ENCODE data around the gene MACROD1. TPM values are rescaled to one million over a fixed set of nuclear protein-coding genes. Genes with fewer than 3 reads are reported as not detected.

The MACROD1 gene
- total and polyA plus RNA-seq, 5 donors from 2014 or later, result 5.3 to 12.7 (median 6.5) TPM

GRCh38 chr11:64057890-64058289 is 108.0 kb downstream of the MACROD1 start:
- H3K4me1 Mint-ChIP-seq, result peaks cover 0 to 11% (median 2%) of the 10 kb centered on the region in 4 donors
- H3K9me3 Mint-ChIP-seq, result peaks cover 0 to 2% (median 0%) of the 10 kb centered on the region in 7 donors
- no peaks in the 10 kb centered on the region for H3K9me3 ChIP-seq (ENCODE audit: control insufficient read depth in 2 of 2, low read length in 2 of 2)
- no peak overlapping the region for H3K4me3 Mint-ChIP-seq
- peaks cover 11% of the 10 kb centered on the region for H3K27me3 Mint-ChIP-seq
- H3K36me3 Mint-ChIP-seq, result peaks cover 2% of the 10 kb centered on the region
- ATAC-seq (ENCODE audit: low read depth in 2 of 2) (no peak), DNase-seq (no peak)
- H3K27ac Mint-ChIP-seq, result no peak overlapping the region
- no peaks in the 10 kb centered on the region for H3K27me3 ChIP-seq (ENCODE audit: control insufficient read depth, insufficient read depth, low read length)
- no peak overlapping the region for H3K27ac ChIP-seq (ENCODE audit: insufficient read depth, low read length, poor library complexity, severe bottlenecking)
- peaks cover 11% of the 10 kb centered on the region for H3K4me1 ChIP-seq (ENCODE audit: control insufficient read depth, insufficient read depth, low read length, poor library complexity, severe bottlenecking)
- no peak overlapping the region for H3K4me3 ChIP-seq (ENCODE audit: low read depth, low read length)
- H3K36me3 ChIP-seq (ENCODE audit: control insufficient read depth, insufficient read depth, low read length), result no peaks in the 10 kb centered on the region

- no peak overlapping the region for H3K27ac Mint-ChIP-seq
- H3K4me1 Mint-ChIP-seq, result peaks cover 0 to 8% (median under 1%) of the 10 kb centered on the region in 4 donors
- peaks cover 0 to 2% (median 0%) of the 10 kb centered on the region in 7 donors for H3K9me3 Mint-ChIP-seq
- Histone ChIP-seq H3K27me3 (ENCODE audit: control insufficient read depth, insufficient read depth, low read length) (no peaks in the 10 kb centered on the region), H3K36me3 (ENCODE audit: control insufficient read depth, insufficient read depth, low read length) (no peaks in the 10 kb centered on the region), H3K4me1 (ENCODE audit: control insufficient read depth, insufficient read depth, low read length, poor library complexity, severe bottlenecking) (peaks cover 11% of the 10 kb centered on the region), H3K9me3 (ENCODE audit: control insufficient read depth in 2 of 2, low read length in 2 of 2) (no peaks in the 10 kb centered on the region), H3K4me3 (ENCODE audit: low read depth, low read length) (no peak overlapping the region), H3K27ac (ENCODE audit: insufficient read depth, low read length, poor library complexity, severe bottlenecking) (no peak overlapping the region)
- ATAC-seq (ENCODE audit: low read depth in 2 of 2), result no peak
- no peak for DNase-seq
- H3K36me3 Mint-ChIP-seq, result no peaks in the 10 kb centered on the region
- H3K27me3 Mint-ChIP-seq, result peaks cover 8% of the 10 kb centered on the region
- H3K4me3 Mint-ChIP-seq, result no peak overlapping the region
These were observed 109.1 kb downstream of the MACROD1 start for GRCh38 chr11:64056861-64057260.

- ATAC-seq (ENCODE audit: low read depth in 2 of 2) (no peak), DNase-seq (no peak)
- H3K36me3 ChIP-seq (ENCODE audit: control insufficient read depth, insufficient read depth, low read length), result no peaks in the 10 kb centered on the region
- H3K9me3 Mint-ChIP-seq, result peaks cover 0 to 2% (median 0%) of the 10 kb centered on the region in 7 donors
- no peaks in the 10 kb centered on the region for H3K36me3 Mint-ChIP-seq
- no peak overlapping the region for H3K4me3 Mint-ChIP-seq
- no peaks in the 10 kb centered on the region for H3K9me3 ChIP-seq (ENCODE audit: control insufficient read depth in 2 of 2, low read length in 2 of 2)
- no peaks in the 10 kb centered on the region for H3K27me3 ChIP-seq (ENCODE audit: control insufficient read depth, insufficient read depth, low read length)
- H3K4me3 ChIP-seq (ENCODE audit: low read depth, low read length), result no peak overlapping the region
- H3K27me3 Mint-ChIP-seq, result peaks cover 5% of the 10 kb centered on the region
- H3K4me1 Mint-ChIP-seq, result peaks cover 0 to 6% (median 0%) of the 10 kb centered on the region in 4 donors
- H3K27ac Mint-ChIP-seq, result no peak overlapping the region
- peaks cover 10% of the 10 kb centered on the region for H3K4me1 ChIP-seq (ENCODE audit: control insufficient read depth, insufficient read depth, low read length, poor library complexity, severe bottlenecking)
- no peak overlapping the region for H3K27ac ChIP-seq (ENCODE audit: insufficient read depth, low read length, poor library complexity, severe bottlenecking)
These were observed 109.6 kb downstream of the MACROD1 start for GRCh38 chr11:64056213-64056785.

GRCh38 chr11:64055077-64055476 is 110.8 kb downstream of the MACROD1 start:
- no peaks in the 10 kb centered on the region for H3K4me1 Mint-ChIP-seq
- Histone ChIP-seq H3K4me1 (ENCODE audit: control insufficient read depth, insufficient read depth, low read length, poor library complexity, severe bottlenecking) (no peaks in the 10 kb centered on the region), H3K36me3 (ENCODE audit: control insufficient read depth, insufficient read depth, low read length) (no peaks in the 10 kb centered on the region), H3K4me3 (ENCODE audit: low read depth, low read length) (no peak overlapping the region), H3K9me3 (ENCODE audit: control insufficient read depth in 2 of 2, low read length in 2 of 2) (no peaks in the 10 kb centered on the region), H3K27me3 (ENCODE audit: control insufficient read depth, insufficient read depth, low read length) (no peaks in the 10 kb centered on the region), H3K27ac (ENCODE audit: insufficient read depth, low read length, poor library complexity, severe bottlenecking) (no peak overlapping the region)
- H3K36me3 Mint-ChIP-seq, result no peaks in the 10 kb centered on the region
- no peak for DNase-seq
- H3K9me3 Mint-ChIP-seq, result peaks cover 0 to 2% (median 0%) of the 10 kb centered on the region in 7 donors
- no peak overlapping the region for H3K27ac Mint-ChIP-seq
- H3K4me3 Mint-ChIP-seq, result no peak overlapping the region
- H3K27me3 Mint-ChIP-seq, result no peaks in the 10 kb centered on the region
- ATAC-seq (ENCODE audit: low read depth in 2 of 2), result no peak

- H3K36me3 ChIP-seq (ENCODE audit: control insufficient read depth, insufficient read depth, low read length), result no peaks in the 10 kb centered on the region
- H3K9me3 ChIP-seq (ENCODE audit: control insufficient read depth in 2 of 2, low read length in 2 of 2), result no peaks in the 10 kb centered on the region
- Mint-ChIP-seq H3K4me1 (no peaks in the 10 kb centered on the region), H3K36me3 (no peaks in the 10 kb centered on the region), H3K27me3 (no peaks in the 10 kb centered on the region), H3K9me3 (peaks cover 0 to 2% (median 0%) of the 10 kb centered on the region in 7 donors), H3K27ac (no peak overlapping the region), H3K4me3 (no peak overlapping the region)
- H3K4me1 ChIP-seq (ENCODE audit: control insufficient read depth, insufficient read depth, low read length, poor library complexity, severe bottlenecking), result no peaks in the 10 kb centered on the region
- no peaks in the 10 kb centered on the region for H3K27me3 ChIP-seq (ENCODE audit: control insufficient read depth, insufficient read depth, low read length)
- ATAC-seq (ENCODE audit: low read depth in 2 of 2) (no peak), DNase-seq (no peak)
- H3K4me3 ChIP-seq (ENCODE audit: low read depth, low read length), result no peak overlapping the region
- H3K27ac ChIP-seq (ENCODE audit: insufficient read depth, low read length, poor library complexity, severe bottlenecking), result no peak overlapping the region
These were observed 112.2 kb downstream of the MACROD1 start for GRCh38 chr11:64053699-64054098.

- peak overlapping the region in 1 of 3 donors; percentile 26 for H3K27ac Mint-ChIP-seq
- ATAC-seq (ENCODE audit: low read depth in 2 of 2) (no peak), DNase-seq (no peak)
- H3K9me3 Mint-ChIP-seq, result peaks cover 0 to 2% (median 0%) of the 10 kb centered on the region in 7 donors
- H3K4me1 Mint-ChIP-seq, result no peaks in the 10 kb centered on the region
- Histone ChIP-seq H3K4me1 (ENCODE audit: control insufficient read depth, insufficient read depth, low read length, poor library complexity, severe bottlenecking) (no peaks in the 10 kb centered on the region), H3K27ac (ENCODE audit: insufficient read depth, low read length, poor library complexity, severe bottlenecking) (no peak overlapping the region), H3K4me3 (ENCODE audit: low read depth, low read length) (no peak overlapping the region), H3K27me3 (ENCODE audit: control insufficient read depth, insufficient read depth, low read length) (no peaks in the 10 kb centered on the region), H3K36me3 (ENCODE audit: control insufficient read depth, insufficient read depth, low read length) (no peaks in the 10 kb centered on the region), H3K9me3 (ENCODE audit: control insufficient read depth in 2 of 2, low read length in 2 of 2) (no peaks in the 10 kb centered on the region)
- no peaks in the 10 kb centered on the region for H3K36me3 Mint-ChIP-seq
- H3K27me3 Mint-ChIP-seq, result no peaks in the 10 kb centered on the region
- no peak overlapping the region for H3K4me3 Mint-ChIP-seq
These were observed 112.8 kb downstream of the MACROD1 start for GRCh38 chr11:64052938-64053622.

GRCh38 chr11:64052436-64052835 is 113.5 kb downstream of the MACROD1 start:
- H3K9me3 ChIP-seq (ENCODE audit: control insufficient read depth in 2 of 2, low read length in 2 of 2), result no peaks in the 10 kb centered on the region
- H3K4me1 Mint-ChIP-seq, result no peaks in the 10 kb centered on the region
- H3K36me3 Mint-ChIP-seq, result no peaks in the 10 kb centered on the region
- H3K36me3 ChIP-seq (ENCODE audit: control insufficient read depth, insufficient read depth, low read length), result no peaks in the 10 kb centered on the region
- no peaks in the 10 kb centered on the region for H3K27me3 Mint-ChIP-seq
- H3K4me3 Mint-ChIP-seq, result no peak overlapping the region
- H3K27ac Mint-ChIP-seq, result no peak overlapping the region
- H3K9me3 Mint-ChIP-seq, result peaks cover 0 to 2% (median 0%) of the 10 kb centered on the region in 7 donors
- H3K27me3 ChIP-seq (ENCODE audit: control insufficient read depth, insufficient read depth, low read length), result no peaks in the 10 kb centered on the region
- H3K27ac ChIP-seq (ENCODE audit: insufficient read depth, low read length, poor library complexity, severe bottlenecking), result no peak overlapping the region
- ATAC-seq (ENCODE audit: low read depth in 2 of 2) (no peak), DNase-seq (no peak)
- no peaks in the 10 kb centered on the region for H3K4me1 ChIP-seq (ENCODE audit: control insufficient read depth, insufficient read depth, low read length, poor library complexity, severe bottlenecking)
- no peak overlapping the region for H3K4me3 ChIP-seq (ENCODE audit: low read depth, low read length)

- ATAC-seq (ENCODE audit: low read depth in 2 of 2) (no peak), DNase-seq (no peak)
- Mint-ChIP-seq H3K4me1 (no peaks in the 10 kb centered on the region), H3K27me3 (no peaks in the 10 kb centered on the region), H3K4me3 (no peak overlapping the region), H3K9me3 (peaks cover 0 to 2% (median 0%) of the 10 kb centered on the region in 7 donors), H3K36me3 (no peaks in the 10 kb centered on the region), H3K27ac (no peak overlapping the region)
- Histone ChIP-seq H3K27me3 (ENCODE audit: control insufficient read depth, insufficient read depth, low read length) (no peaks in the 10 kb centered on the region), H3K4me1 (ENCODE audit: control insufficient read depth, insufficient read depth, low read length, poor library complexity, severe bottlenecking) (no peaks in the 10 kb centered on the region), H3K36me3 (ENCODE audit: control insufficient read depth, insufficient read depth, low read length) (no peaks in the 10 kb centered on the region), H3K9me3 (ENCODE audit: control insufficient read depth in 2 of 2, low read length in 2 of 2) (no peaks in the 10 kb centered on the region), H3K27ac (ENCODE audit: insufficient read depth, low read length, poor library complexity, severe bottlenecking) (no peak overlapping the region), H3K4me3 (ENCODE audit: low read depth, low read length) (no peak overlapping the region)
These were observed 114.6 kb downstream of the MACROD1 start for GRCh38 chr11:64051297-64051696.

Measured in CD4-positive, CD25-positive, alpha-beta regulatory T cell (primary cell).